Activated CD4-positive, alpha-beta T cell treated with anti-CD3 and anti-CD28 coated beads for 36 hours (primary cell): Measurements from ENCODE around the gene ADAMTS17. TPM values are rescaled to one million over a fixed set of nuclear protein-coding genes. Genes with fewer than 3 reads are reported as not detected.
A peak's percentile ranks its signal among the peaks of the same experiment; 100 is the strongest.

Source experiments
- ATAC-seq: fragments of 200-7000 bp; cut with Tn5 transposase; one replicate; pipeline ENCODE4 v1.10.0; 2021; ENCODE audit warnings: mild to moderate bottlenecking, moderate library complexity
- CTCF ChIA-PET: fragments of 350-600 bp; sonication (Branson Sonifier 250); formaldehyde crosslinking; loops from one replicate; lab custom pipeline; 2021; ENCODE audit warnings: antibody characterized with exemption; lab: Charles Lee
- POLR2A ChIA-PET: fragments of 350-600 bp; sonication (Branson Sonifier 250); formaldehyde crosslinking; loops from one replicate; lab custom pipeline; 2021; ENCODE audit warnings: antibody characterized with exemption, inconsistent platforms; lab: Charles Lee
- DNase-seq: peaks from one replicate; pipeline ENCODE4 v3.0.0-alpha.2; 2020
- H3K27ac Mint-ChIP-seq: one replicate; pipeline ENCODE4 v1.8.0; 2021; ENCODE audit warnings: mixed read lengths
- H3K27me3 Mint-ChIP-seq: one replicate; pipeline ENCODE4 v1.8.0; 2021; ENCODE audit warnings: mixed read lengths
- H3K36me3 Mint-ChIP-seq: one replicate; pipeline ENCODE4 v1.8.0; 2021; ENCODE audit warnings: low read depth, mixed read lengths
- H3K4me1 Mint-ChIP-seq: one replicate; pipeline ENCODE4 v1.8.0; 2021; ENCODE audit warnings: mixed read lengths
- H3K4me3 Mint-ChIP-seq: one replicate; pipeline ENCODE4 v1.8.0; 2021; ENCODE audit warnings: mild to moderate bottlenecking, moderate library complexity, mixed read lengths
- H3K9me3 Mint-ChIP-seq: one replicate; pipeline ENCODE4 v1.8.0; 2021; ENCODE audit warnings: low read depth, mixed read lengths
- intact Hi-C, 2 experiments: fragments of 100-400 bp; cut with DNase I in 1 of 2; cut with micrococcal nuclease in 1 of 2; formaldehyde crosslinking; loops; one replicate each; pipeline versions ENCODE4 v1.14.2 to v1.15.1; 2022 to 2024; cut with DNase I, micrococcal nuclease
- total RNA-seq, 2 experiments: library from RNA; stranded (reverse); gene quantifications; one replicate each; pipeline ENCODE4 v1.2.3, GENCODE V29; 2021

ADAMTS17 gene
- total RNA-seq, 2 experiments from 2014 or later: 0.49 to 0.57 TPM

DNA sequence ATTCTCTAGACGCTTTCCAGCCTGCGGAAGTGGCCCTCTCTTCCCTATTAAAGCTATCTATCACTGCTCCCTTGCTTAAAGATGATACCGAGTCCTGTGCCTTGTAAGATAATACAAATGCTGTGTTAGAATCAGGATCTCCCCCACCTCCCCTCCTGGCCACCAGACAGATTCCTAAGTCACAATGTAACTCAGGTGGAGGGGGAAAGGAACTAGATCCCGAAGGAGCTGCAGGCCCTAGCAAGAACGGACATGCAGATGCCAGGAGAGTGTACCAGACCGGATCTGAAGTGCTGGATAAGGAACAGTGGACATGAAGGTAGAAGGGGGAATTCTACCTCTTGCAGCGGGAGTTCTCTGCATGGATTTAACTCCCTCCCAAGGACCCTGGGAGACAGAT is 377.8 kb downstream of the ADAMTS17 start:
- no peak overlapping the region for H3K4me3 Mint-ChIP-seq

DNA sequence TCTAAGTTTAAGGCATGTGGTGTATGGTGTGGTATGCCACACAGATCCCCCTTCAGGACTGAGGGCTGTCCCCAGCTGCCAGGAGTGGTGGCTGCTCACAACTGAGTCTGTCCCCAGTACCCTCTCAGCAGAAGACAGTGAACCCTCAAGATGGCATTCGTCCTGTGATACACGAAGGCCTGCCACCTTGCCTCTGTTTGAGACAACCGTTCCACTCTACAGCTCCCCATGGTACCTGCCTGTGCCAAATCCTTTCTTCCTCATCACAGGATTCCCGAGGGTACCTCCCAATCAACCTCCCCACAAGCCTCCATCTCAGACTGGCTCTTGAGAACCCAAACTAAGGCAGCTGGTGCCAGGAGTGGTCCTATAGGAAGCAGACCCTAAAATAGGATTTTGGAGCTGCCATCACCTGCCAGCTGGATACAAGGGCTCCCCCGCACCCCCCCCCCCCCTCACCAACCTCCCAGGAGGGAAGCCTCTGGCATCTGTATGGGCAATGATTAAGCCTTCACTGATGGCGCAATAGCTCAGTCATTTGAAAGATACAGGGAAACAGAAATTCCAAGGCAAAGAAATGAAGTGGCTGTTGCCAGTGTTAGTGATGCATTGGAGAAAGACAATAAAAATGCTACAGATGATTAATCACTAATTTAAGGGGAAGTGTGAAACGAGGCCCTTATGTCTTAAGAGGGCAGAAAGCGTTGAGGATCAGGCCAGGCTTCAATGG is 378.5 kb downstream of the ADAMTS17 start:
- ATAC-seq: no peak
- intact Hi-C loops: no loop called here
- H3K4me3 Mint-ChIP-seq: no peak overlapping the region
- CTCF ChIA-PET: interaction anchor here (0.8 to 0.9 kb wide), 2 partner anchors 21 to 382 kb away, joined by 3 to 4 read pairs; no protein-coding TSS in a partner anchor
- DNase-seq: no peak
- H3K36me3 Mint-ChIP-seq: no peaks in the 10 kb centered on the region
- H3K4me1 Mint-ChIP-seq: peaks cover 4% of the 10 kb centered on the region
- no peak overlapping the region for H3K27ac Mint-ChIP-seq
- H3K9me3 Mint-ChIP-seq: no peaks in the 10 kb centered on the region
- H3K27me3 Mint-ChIP-seq: peaks cover 7% of the 10 kb centered on the region
- POLR2A ChIA-PET: no interaction called here

More for the DNA sequence above, 377.8 kb downstream of the ADAMTS17 start:
- intact Hi-C loops: no loop called here
- ATAC-seq (no peak), DNase-seq (no peak)
- Mint-ChIP-seq H3K27ac (no peak overlapping the region), H3K36me3 (no peaks in the 10 kb centered on the region), H3K27me3 (peaks cover 4% of the 10 kb centered on the region), H3K4me1 (no peaks in the 10 kb centered on the region), H3K9me3 (no peaks in the 10 kb centered on the region)
- ChIA-PET CTCF (interaction anchor here (0.8 to 0.9 kb wide), 2 partner anchors 20 to 381 kb away, joined by 3 to 4 read pairs; no protein-coding TSS in a partner anchor), POLR2A (no interaction called here)

DNA sequence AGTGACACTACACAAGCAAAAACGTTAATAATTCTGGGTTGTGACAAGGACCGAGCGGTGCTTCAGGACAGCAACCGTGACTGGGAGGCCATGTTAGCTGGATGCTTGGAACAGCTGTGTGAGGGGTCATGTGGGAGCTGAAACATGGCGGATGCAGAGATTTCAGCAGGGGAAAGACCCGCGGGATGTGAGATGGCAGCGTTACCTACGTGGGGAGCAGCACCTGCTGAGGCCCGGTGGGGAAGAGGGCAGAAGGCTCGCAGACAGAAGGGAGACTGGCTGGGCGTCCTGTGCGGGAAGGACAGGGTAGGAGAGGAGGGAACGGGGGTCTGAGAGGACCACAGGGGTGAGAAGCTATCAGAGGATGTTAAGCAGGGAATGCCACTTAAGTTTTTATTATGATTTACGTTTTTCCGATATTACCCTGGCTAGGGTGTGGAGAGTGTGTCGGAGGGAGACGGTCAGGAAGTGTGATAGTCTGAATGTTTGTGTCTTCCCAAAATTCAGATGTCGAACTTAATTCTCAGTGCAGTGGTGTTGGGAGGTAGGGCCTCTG is 379.7 kb downstream of the ADAMTS17 start:
- ChIA-PET POLR2A (interaction anchor here (0.6 kb wide), 1 partner anchor 611 kb away, joined by 4 read pairs; no protein-coding TSS in a partner anchor), CTCF (interaction anchor here (0.9 to 1.9 kb wide), 3 partner anchors 9 to 389 kb away, joined by 3 to 7 read pairs (median 3); no protein-coding TSS in a partner anchor)
- Mint-ChIP-seq H3K27ac (no peak overlapping the region), H3K4me1 (peaks cover 11% of the 10 kb centered on the region), H3K27me3 (peaks cover 8% of the 10 kb centered on the region), H3K9me3 (no peaks in the 10 kb centered on the region), H3K4me3 (no peak overlapping the region), H3K36me3 (no peaks in the 10 kb centered on the region)
- intact Hi-C loops: no loop called here
- ATAC-seq (no peak), DNase-seq (no peak)

DNA sequence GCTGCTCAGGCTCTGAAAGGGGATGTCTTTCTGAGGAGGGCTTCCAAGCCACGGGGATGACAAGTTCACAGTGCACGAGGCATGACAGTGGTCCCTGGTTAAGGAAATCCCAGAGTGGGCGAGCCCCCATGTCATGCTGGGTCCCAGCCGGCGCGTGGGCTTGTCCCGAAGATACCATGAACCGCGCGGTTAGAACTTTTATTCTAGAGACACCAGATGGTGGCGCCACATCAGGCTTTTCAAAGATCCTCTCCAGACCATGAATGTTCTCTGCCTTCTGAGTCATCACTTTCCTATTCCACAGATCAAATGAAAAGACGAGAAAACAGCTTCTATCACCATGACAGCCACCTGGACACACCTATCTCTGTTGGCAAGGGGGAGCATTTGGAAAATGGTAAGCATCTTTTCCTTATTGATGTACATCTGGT is 380.7 kb downstream of the ADAMTS17 start:
- H3K27me3 Mint-ChIP-seq: peaks cover 8% of the 10 kb centered on the region
- H3K9me3 Mint-ChIP-seq: no peaks in the 10 kb centered on the region
- peak; percentile 75 for ATAC-seq
- H3K27ac Mint-ChIP-seq: no peak overlapping the region
- CTCF ChIA-PET: interaction anchor here (1.9 to 2.1 kb wide), 2 partner anchors 26 to 378 kb away, joined by 7 to 8 read pairs; no protein-coding TSS in a partner anchor
- peak; percentile 70 for DNase-seq
- POLR2A ChIA-PET: no interaction called here
- peaks cover 11% of the 10 kb centered on the region for H3K4me1 Mint-ChIP-seq
- H3K36me3 Mint-ChIP-seq: no peaks in the 10 kb centered on the region
- no peak overlapping the region for H3K4me3 Mint-ChIP-seq
- intact Hi-C loops: no loop called here

GRCh38 chr15:99959326-99959725 is 382.4 kb downstream of the ADAMTS17 start:
- no peaks in the 10 kb centered on the region for H3K36me3 Mint-ChIP-seq
- H3K27ac Mint-ChIP-seq: no peak overlapping the region
- peaks cover 11% of the 10 kb centered on the region for H3K4me1 Mint-ChIP-seq
- peaks cover 8% of the 10 kb centered on the region for H3K27me3 Mint-ChIP-seq
- no peak overlapping the region for H3K4me3 Mint-ChIP-seq
- intact Hi-C loops: no loop called here
- H3K9me3 Mint-ChIP-seq: no peaks in the 10 kb centered on the region
- ChIA-PET POLR2A (no interaction called here), CTCF (interaction anchor here (0.6 to 2.1 kb wide), 2 partner anchors 380 to 386 kb away, joined by 4 to 8 read pairs; no protein-coding TSS in a partner anchor)
- DNase-seq (no peak), ATAC-seq (no peak)

DNA sequence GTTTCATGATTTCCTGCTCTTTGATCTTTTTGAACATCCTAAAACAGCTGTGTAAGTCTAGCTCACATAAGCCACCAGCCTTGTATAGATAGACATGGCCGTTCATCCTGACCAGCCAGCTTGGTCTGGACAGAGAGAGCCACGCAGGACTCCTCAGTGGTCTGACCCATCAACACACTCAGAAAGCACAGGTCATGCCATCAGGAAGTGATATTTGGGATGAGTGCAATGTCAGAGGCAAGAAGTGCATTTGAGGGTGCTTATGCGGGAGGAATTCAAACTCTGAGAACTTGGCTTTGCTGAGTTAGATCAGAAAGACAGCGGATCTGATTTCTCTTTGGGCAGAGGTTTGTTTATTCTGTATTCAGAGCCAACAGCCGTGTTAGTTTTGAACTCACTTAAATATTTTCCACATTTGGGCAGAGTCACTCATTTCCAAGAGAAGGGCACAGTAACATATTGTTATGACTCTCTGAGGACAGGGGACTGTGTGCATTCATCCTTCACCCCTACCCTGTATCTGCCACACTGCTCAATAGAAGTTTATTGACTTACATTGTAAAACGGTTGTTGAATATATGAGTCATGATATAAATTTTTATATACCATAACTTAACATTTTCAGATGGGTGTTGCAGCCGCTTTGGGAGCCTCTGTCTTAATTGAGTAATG is 383.2 kb downstream of the ADAMTS17 start:
- H3K9me3 Mint-ChIP-seq: no peaks in the 10 kb centered on the region

DNA sequence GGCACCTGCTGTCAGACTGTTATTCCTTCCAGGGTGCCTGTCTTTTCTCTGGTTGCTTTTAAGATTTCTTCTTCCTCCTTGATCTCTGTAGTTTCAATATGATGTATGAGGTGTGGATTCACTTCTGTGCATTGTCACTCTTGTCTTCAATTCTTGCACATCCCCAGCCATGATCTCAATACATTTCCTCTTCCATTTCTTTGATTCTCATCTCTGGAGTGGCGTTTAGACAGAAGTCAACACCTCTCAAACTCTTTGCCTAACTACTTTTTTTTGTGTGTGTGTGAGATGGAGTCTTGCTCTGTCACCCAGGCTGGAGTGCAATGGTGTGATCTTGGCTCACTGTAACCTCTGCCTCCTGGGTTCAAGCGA is 384.1 kb downstream of the ADAMTS17 start:
- peak; percentile 80 for ATAC-seq
- intact Hi-C loops: no loop called here
- POLR2A ChIA-PET: no interaction called here
- no peak for DNase-seq
- CTCF ChIA-PET: interaction anchor here (1.2 kb wide), 1 partner anchor 28 kb away, joined by 3 read pairs; no protein-coding TSS in a partner anchor
- Mint-ChIP-seq H3K4me3 (no peak overlapping the region), H3K27ac (no peak overlapping the region), H3K4me1 (peaks cover 11% of the 10 kb centered on the region), H3K9me3 (no peaks in the 10 kb centered on the region), H3K27me3 (peaks cover 8% of the 10 kb centered on the region), H3K36me3 (no peaks in the 10 kb centered on the region)

More for the DNA sequence above, 383.2 kb downstream of the ADAMTS17 start:
- ChIA-PET CTCF (no interaction called here), POLR2A (no interaction called here)
- intact Hi-C loops: no loop called here
- no peaks in the 10 kb centered on the region for H3K36me3 Mint-ChIP-seq
- H3K4me1 Mint-ChIP-seq: peaks cover 11% of the 10 kb centered on the region
- ATAC-seq (no peak), DNase-seq (no peak)
- no peak overlapping the region for H3K4me3 Mint-ChIP-seq
- H3K27me3 Mint-ChIP-seq: peaks cover 8% of the 10 kb centered on the region
- H3K27ac Mint-ChIP-seq: peak overlapping the region; percentile 44

DNA sequence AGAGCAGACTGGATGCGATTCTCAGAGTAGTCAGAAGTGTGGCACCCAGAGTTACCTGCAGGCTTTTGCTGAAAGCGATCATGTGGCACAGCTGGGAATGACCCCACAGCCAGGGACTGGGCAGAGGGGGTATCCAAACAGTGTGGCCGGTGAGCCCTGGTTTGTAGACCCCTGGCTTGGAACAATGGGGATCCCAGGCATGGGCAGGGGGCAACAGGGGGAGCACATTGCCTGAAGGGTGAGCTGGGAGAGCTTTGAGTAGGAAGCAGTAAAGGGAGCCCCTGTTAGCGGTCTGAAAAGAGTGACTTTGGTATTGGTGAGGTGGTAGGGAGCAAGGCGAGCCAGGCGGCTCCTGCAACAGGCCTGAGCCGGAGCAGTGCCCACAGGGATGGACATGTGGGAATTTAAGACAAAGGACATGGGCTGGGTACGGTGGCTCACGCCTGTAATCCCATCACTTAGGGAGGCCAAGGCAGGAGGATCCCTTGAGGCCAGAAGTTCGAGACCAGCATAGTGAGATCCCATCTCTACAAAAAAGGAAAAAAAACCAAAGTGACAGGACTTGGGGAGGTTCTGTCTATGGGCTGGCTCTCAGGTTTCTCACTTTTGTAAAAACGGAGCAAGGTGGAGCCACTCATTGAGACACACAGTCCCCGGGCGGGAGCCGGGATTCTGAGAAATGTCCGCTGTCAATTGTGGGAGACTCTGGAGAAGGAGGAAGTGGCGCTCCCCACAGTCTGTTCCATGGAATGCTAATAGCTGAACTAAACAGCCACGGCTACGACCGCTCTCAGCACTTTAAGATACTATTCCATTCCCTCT is 384.7 kb downstream of the ADAMTS17 start:
- ChIA-PET CTCF (interaction anchor here (1.2 kb wide), 1 partner anchor 28 kb away, joined by 3 read pairs; no protein-coding TSS in a partner anchor), POLR2A (interaction anchor here (0.7 kb wide), 1 partner anchor 1643 kb away, joined by 3 read pairs; no protein-coding TSS in a partner anchor)
- DNase-seq: no peak
- intact Hi-C loops: no loop called here
- peaks cover 8% of the 10 kb centered on the region for H3K27me3 Mint-ChIP-seq
- H3K4me3 Mint-ChIP-seq: no peak overlapping the region
- H3K27ac Mint-ChIP-seq: no peak overlapping the region
- H3K4me1 Mint-ChIP-seq: peaks cover 11% of the 10 kb centered on the region
- no peaks in the 10 kb centered on the region for H3K9me3 Mint-ChIP-seq
- ATAC-seq: no peak
- H3K36me3 Mint-ChIP-seq: no peaks in the 10 kb centered on the region

- CTCF ChIA-PET: interaction anchor here (1.2 kb wide), 1 partner anchor 29 kb away, joined by 3 read pairs; no protein-coding TSS in a partner anchor
- peaks cover 11% of the 10 kb centered on the region for H3K4me1 Mint-ChIP-seq
- POLR2A ChIA-PET: interaction anchor here (0.7 kb wide), 1 partner anchor 1642 kb away, joined by 3 read pairs; no protein-coding TSS in a partner anchor
- no peak overlapping the region for H3K4me3 Mint-ChIP-seq
- no peaks in the 10 kb centered on the region for H3K9me3 Mint-ChIP-seq
- no peaks in the 10 kb centered on the region for H3K36me3 Mint-ChIP-seq
- intact Hi-C loops: no loop called here
- no peak overlapping the region for H3K27ac Mint-ChIP-seq
- H3K27me3 Mint-ChIP-seq: peaks cover 8% of the 10 kb centered on the region
- DNase-seq (no peak), ATAC-seq (no peak)
Measured at GRCh38 chr15:99956022-99956775, 385.6 kb downstream of the ADAMTS17 start.

GRCh38 chr15:99955532-99955931 is 386.2 kb downstream of the ADAMTS17 start:
- Mint-ChIP-seq H3K9me3 (no peaks in the 10 kb centered on the region), H3K36me3 (no peaks in the 10 kb centered on the region), H3K27ac (no peak overlapping the region), H3K4me3 (no peak overlapping the region), H3K4me1 (peaks cover 11% of the 10 kb centered on the region), H3K27me3 (peaks cover 8% of the 10 kb centered on the region)
- POLR2A ChIA-PET: no interaction called here
- DNase-seq (no peak), ATAC-seq (no peak)
- CTCF ChIA-PET: no interaction called here
- intact Hi-C loops: no loop called here
